GM21515 (cell line): ENCODE measurements around the gene HID1.
"Not testable (repeated sequence)": the region's sequence is repeated elsewhere in the genome, so short reads cannot be mapped to it uniquely, and the experiment has no call there.

ENCODE experiments used
- ATAC-seq: cut with Tn5 transposase; IDR thresholded peaks from one replicate; pipeline ENCODE4 v1.9.1; 2021; ENCODE audit not compliant: unreplicated experiment

Gene HID1

DNA sequence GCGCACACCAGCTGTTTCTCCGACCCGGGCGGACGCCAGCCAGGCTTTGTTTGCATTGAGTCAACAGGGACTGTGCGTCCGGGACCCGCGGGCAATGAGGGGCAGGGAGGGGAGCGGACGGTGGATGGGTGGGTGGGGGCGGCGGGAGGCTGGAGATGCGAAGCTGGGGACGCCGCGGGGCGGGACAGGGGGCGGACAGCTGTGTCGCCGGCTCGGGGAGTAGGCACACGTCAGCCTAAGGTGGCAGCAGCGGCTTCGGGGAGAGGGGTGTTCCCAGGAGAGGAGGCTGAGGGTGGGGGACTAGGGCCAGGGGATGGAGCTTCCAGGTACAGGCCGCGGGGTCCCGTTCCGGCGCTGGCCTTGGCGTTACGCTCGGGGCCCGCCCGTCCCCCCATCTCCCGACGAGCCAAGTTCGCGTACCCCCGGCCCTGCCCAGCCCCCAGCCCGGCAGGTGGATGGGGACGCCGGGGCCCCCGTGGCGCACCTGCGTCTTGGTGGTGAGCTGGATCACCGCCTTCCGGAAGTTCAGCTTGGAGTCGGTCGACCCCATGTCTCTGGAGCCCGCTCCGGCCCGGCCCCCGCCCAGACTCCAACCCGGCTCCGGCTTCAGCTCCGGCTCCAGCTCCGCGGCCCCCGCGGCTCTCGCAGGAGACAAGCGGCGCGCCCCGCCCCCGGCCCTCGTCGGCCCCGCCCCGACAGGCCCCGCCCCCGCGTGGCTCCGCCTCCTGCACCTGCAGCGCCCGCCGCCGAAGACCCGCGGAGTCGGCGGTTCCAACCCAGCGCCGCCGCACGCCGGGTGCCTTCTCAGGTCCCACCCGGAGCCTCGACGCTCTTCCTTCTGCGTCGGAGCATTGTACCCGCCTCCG lies at the start of gene HID1:
Gene HID1 (minus strand): TSS at position 653 of the 866 bp plus-strand sequence. CDS start 103 bp downstream, at position 550.
- ATAC-seq: no peak

DNA sequence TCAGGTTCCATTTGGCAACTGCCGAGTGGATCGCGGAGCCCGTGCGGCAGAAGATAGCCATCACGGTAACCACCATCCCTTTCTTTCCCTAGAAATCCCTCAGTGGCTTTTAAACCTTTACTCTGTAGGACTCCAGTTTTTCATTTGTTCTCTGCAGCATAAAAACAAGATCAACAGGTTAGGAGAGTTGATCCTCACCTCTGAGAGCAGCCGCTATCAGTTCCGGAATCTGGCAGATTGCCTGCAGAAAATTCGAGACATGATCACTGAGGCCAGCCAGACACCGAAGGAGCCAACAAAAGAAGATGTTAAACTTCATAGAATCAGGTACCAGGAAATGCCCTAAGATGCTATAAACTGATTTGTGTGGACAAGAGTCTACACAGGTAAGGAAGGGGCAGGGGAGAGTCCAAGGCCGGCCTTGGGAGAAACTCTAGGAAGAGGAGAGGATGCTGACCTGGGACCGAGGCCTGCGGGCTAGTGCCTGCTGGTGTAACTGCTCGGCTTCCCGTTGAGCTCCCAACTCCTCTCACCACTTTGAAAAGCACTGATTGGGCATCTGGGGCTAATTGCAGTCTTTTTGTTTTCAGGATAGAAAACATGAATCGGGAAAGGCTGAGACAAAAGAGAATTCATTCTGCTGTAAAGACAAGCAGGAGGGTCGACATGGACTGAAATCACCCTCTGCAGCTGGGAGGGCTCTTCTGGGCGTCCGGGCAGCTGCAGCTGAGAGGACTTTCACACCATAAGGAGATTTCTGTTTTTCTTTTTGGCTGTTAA lies 48.0 kb upstream of the HID1 start:
- ATAC-seq: no peak

DNA sequence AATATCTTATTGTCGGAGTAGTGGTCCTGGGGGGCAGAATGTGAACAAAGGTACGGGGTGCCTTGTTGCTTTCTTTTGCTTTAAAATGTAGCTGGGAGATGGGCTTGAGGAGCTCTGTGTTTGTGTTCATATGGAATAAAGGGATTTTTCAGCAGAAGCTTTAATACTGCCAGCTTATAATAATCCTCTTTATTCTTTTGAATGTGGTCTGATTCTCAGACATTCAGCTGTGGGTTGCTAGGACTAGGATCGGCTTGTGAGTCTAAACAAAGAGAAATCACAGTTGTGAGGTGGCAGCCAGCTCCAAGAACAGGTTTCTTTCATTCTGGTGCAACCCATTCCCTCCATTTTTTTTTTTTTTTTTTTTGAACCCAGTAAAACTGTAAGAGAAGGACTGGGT lies 47.2 kb upstream of the HID1 start:
- ATAC-seq: no peak

DNA sequence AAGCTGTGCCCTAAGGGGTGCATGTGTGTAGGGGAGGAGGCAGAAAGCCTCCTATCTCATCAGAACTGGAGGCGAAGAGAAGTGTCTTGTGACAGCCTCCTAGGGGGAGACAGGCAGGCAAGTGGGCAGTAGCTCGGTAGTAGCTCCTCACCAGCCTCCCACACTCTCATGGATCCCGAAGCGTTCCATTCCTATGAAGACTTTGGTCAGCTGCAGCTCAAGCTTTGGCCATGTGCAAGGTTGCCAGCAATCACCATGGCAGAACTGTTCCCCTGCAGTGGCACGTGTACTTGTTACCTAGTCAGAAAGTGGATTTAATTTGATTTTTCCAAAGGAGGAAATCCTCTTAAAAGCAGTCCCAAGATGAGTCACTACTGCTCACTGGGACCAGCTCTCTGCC lies 46.6 kb upstream of the HID1 start:
- no peak for ATAC-seq

DNA sequence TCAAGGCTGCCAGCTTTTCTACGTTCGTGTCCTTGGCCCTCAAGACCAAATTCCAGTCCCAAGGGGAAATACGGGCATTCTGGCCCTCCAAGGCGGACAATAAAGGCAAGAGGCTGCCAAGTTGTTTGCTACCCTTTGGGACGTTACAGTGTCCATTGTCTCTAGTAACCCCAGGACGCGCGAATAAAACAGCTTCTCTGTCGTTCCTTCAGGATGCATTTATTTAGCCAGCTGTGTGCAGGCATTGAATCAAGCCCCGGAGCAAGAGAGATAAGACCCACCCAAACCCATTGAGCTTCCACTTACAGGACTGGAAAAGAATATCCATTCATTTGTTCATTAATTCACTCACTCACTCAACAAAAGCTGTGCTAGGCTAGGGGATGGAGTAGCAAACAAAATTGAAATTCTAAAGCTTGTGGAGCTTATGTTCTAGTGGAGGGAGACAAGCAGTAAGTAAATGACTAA lies 40.6 kb upstream of the HID1 start:
- ATAC-seq: peak; percentile 13

GRCh38 chr17:75012346-75013091 lies 40.0 kb upstream of the HID1 start, which contains the start of gene MRPL58:
TSS of gene MRPL58 (plus strand) at chr17:75012670. CDS start at chr17:75012687, 17 bp downstream.
- peak; percentile 85 for ATAC-seq

DNA sequence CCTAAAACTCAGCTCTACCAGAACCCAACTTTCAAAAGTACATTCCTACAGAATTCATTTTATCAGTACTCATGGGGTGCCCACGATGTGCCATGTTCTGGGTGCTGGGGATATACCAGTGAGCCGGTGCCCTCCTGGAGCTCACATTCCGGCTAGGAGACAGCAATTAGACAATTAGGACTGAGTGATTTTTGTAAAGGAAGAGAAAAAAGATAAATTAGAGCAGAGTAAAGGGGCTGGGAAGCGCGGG lies 39.5 kb upstream of the HID1 start:
- no peak for ATAC-seq

- ATAC-seq: no peak
These were observed 39.0 kb upstream of the HID1 start for GRCh38 chr17:75011401-75012095.

DNA sequence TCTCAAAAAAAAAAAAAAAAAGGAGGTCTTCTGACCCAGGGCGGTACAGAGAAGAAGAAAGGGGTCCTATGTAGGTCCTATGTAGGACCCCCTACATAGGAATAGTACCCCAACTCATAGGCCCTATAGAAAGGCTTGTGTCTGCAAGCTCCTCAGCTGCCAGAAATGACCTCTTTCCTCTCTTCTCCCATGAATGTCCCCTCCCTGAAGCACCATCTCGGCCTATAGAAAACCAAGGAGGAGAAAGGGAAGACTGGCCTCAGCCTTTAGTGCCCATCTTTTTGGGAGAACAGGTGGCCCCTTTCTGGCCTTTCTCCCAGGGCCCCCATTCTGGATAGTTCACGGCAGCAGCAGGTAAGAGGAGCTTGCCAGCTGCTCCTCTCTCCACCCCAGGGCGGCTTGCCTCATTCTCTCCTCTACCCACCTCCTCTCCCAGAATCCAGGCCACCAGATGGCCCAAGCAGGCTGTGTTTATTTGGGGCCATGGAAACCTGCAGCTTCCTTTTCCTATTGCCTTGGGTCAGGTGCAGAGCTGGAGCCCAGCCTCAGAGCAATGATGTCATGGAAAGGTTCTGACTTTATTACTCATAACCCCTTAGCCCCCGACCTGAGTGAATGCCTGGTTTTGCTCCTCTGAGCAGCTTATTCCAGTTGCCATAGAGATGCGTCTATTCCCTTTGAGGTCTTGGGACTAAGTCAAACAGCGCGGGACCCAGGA lies 38.3 kb upstream of the HID1 start:
- no peak for ATAC-seq

GRCh38 chr17:75009139-75009724 lies 36.7 kb upstream of the HID1 start:
- no peak for ATAC-seq

DNA sequence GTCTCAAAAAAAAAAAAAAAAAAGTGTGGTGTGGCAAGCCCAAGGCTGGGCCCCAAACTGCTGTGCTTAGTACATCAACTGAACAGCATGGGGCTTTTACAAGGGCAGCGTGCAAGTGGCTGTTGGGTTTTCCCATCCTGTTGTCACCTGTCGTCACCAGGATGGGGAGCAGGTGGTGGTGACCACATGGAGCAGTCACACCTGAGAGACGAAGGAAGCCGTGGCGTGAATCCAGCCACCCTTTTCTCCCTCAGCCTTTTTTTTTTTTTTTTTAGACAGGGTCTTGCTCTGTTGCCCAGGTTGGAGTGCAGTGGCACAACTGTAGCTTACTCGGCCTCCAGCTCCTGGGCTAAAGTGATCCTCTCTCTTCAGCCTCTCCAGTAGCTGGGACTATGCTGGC lies 35.8 kb upstream of the HID1 start:
- ATAC-seq: no peak

DNA sequence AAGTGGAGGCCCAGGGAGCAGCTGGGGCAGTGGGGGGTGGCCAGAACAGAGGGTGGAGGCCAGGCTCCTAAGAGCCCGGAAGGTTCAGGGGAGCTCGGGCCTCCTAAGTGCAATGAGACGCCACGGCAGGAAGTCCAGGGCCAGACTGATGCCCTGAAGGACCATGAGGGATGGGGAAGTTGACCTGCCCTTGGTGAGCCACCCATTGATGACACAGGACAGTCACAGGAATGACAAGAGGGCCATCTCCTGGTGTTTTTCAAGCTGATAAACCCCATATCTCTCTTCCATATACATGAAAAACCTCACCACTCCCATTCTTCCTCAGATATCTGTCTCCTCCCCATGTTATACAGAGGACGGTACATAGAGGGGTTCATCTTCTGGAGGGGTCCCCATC lies 34.1 kb upstream of the HID1 start:
- ATAC-seq: no peak

DNA sequence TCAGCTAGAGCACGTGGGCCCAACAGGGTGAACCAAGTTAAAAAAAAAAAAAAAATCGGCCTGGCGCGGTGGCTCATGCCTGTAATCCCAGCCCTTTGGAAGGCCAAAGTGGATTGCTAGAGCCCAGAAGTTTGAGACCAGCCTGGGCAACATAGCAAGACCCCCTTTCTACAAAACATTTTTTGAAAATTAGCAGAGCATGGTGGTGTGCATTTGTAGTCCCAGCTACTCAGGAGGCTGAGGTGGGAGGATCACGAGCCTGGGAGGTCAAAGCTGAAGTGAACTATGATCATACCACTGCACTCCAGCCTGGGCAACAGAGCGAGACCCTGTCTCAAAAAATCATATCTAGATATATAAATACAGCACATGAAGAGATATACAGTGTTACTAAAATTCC lies 33.5 kb upstream of the HID1 start:
- not testable (repeated sequence) for ATAC-seq

GRCh38 chr17:75005291-75005690 lies 32.7 kb upstream of the HID1 start:
- no peak for ATAC-seq

DNA sequence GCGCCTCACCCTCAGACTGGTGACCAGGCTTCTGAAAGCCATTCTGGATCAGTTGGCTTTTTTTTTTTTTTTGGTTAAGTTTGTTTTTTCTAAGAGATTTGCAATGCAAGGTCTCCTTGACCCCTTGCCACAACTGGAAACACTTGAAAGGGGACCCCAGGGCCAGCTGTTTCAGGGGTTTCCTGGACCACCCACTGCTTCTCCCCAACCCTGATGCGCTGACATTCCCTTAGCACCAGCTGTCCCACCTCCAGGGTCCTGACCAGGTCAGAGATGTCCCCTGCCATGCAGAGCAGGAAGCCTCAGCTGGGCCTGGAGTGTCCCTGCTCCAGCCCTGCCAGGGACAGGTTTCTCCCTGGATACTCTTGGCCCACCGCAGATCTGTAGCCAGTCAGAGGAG lies 31.8 kb upstream of the HID1 start:
- ATAC-seq: no peak

DNA sequence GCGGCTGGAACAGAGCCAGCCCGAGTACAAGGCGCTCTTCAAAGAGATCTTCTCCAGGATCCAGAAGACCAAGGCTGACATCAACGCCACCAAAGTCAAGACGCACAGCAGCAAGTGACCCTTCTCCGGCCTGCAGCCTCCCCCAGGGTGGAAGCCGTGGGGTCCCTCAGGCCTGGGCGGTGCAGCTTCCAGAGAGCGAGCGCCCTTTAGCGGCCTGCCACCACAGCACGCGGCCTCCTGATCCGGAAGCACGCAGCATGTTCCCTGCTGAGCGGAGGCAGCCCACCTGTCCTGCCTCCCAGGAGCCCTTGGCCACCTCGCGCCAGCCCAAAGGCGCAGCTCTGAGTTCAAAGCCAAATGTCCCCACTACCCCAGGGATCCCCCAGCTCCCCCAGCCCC lies 31.4 kb upstream of the HID1 start:
- ATAC-seq: no peak

DNA sequence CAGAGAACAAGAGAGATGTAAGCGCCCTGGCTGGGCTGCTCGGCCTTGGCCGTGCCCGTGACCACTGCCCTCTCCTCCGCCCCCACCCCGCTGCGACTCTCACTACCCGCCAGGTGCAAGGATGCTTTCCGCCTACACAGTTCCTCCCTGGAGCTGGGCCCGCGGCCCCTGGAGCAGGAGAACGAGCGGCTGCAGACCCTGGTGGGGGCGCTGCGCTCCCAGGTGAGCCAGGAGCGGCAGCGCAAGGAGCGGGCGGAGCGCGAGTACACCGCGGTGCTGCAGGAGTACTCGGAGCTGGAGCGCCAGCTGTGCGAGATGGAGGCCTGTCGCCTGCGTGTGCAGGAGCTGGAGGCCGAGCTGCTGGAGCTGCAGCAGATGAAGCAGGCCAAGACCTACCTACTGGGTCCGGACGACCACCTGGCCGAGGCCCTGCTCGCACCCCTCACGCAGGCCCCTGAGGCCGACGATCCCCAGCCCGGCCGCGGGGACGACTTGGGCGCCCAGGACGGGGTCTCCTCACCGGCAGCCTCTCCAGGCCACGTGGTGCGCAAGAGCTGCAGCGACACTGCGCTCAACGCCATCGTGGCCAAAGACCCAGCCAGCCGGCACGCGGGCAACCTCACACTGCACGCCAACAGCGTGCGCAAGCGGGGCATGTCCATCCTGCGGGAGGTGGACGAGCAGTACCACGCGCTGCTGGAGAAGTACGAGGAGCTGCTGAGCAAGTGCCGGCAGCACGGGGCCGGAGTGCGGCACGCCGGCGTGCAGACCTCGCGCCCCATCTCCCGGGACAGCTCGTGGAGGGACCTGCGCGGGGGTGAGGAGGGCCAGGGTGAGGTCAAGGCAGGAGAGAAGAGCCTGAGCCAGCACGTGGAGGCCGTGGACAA lies 30.8 kb upstream of the HID1 start:
- no peak for ATAC-seq

DNA sequence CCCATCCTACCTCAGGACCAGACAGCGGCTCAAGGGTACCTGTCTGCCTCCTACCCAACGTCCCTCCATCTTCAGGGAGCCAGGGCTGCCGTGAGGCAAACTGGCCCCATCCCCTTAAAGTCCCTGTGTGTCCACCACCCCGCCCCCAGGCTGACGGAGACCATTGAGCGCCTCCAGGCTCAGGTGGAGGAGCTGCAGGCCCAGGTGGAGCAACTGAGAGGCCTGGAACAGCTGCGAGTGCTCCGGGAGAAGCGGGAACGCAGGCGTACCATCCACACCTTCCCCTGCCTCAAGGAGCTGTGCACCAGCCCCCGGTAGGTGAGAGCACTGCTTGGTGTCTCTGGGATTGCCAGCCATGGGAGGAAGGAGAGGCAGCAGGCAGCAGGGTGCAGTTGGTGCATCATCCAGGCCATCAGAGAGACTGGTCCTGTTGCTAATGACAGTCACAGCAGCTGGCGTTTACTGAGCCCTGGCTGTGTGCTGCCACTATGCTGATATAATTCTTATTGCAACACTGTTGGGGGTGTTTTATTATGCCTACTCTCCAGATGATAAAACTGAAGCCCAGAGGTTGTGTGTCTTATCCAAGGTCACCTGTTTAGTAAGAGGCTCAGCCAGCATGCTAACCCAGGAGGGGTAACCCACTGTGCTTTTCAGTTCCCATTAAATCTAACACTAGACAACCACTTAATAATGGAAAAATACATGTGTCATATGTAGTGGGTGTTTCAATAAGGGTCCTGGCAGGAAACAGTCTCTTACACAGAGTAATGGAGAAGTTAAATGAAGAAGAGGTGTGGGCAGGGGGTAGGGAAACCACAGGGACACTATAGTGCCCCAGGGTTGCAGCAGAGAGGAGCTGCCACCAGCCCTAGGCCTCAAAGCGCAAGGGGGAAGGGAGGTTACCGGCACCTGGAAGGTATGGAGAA lies 29.6 kb upstream of the HID1 start:
- ATAC-seq: no peak
